Parathyroid adenoma (tissue), 2 donors: Measurements from ENCODE around the gene SLC25A41.
"Not testable (repeated sequence)": the region's sequence is repeated elsewhere in the genome, so short reads cannot be mapped to it uniquely, and the experiment has no call there.

ENCODE experiments used
- H2AFZ ChIP-seq: fragments of 300-600 bp; sonication (generic); one replicate; pipeline ENCODE4 v1.7.0; 2017; ENCODE audit warnings: antibody characterized with exemption, mild to moderate bottlenecking
- H3K27ac ChIP-seq: fragments of 300-600 bp; sonication (generic); one replicate; pipeline ENCODE4 v1.7.0; 2017
- H3K27me3 ChIP-seq: fragments of 300-600 bp; sonication (generic); one replicate; pipeline ENCODE4 v1.7.0; 2017; ENCODE audit warnings: low read length; ENCODE audit not compliant: control insufficient read depth, insufficient read depth
- H3K36me3 ChIP-seq: fragments of 300-600 bp; sonication (generic); one replicate; pipeline ENCODE4 v1.7.0; 2017; ENCODE audit warnings: low read length; ENCODE audit not compliant: control insufficient read depth, insufficient read depth
- H3K4me1 ChIP-seq: fragments of 300-600 bp; sonication (generic); one replicate; pipeline ENCODE4 v1.7.0; 2017; ENCODE audit warnings: control low read depth
- H3K4me2 ChIP-seq: fragments of 300-600 bp; sonication (generic); one replicate; pipeline ENCODE4 v1.7.0; 2017; ENCODE audit warnings: low read length
- H3K4me3 ChIP-seq: fragments of 300-600 bp; sonication (generic); one replicate; pipeline ENCODE4 v1.7.0; 2017; ENCODE audit warnings: low read depth, low read length
- H3K79me2 ChIP-seq: fragments of 300-600 bp; sonication (generic); one replicate; pipeline ENCODE4 v1.7.0; 2017; ENCODE audit warnings: control low read depth
- H3K9ac ChIP-seq: fragments of 300-600 bp; sonication (generic); one replicate; pipeline ENCODE4 v1.7.0; 2017; ENCODE audit warnings: mild to moderate bottlenecking
- H3K9me3 ChIP-seq: fragments of 300-600 bp; sonication (generic); one replicate; pipeline ENCODE4 v1.7.0; 2017; ENCODE audit warnings: low read length; ENCODE audit not compliant: control insufficient read depth
- CTCF ChIP-seq: fragments of 300-600 bp; sonication (generic); IDR thresholded peaks from one replicate; pipeline ENCODE4 v1.7.0; 2017; ENCODE audit warnings: antibody characterized with exemption, mild to moderate bottlenecking
- donor health status: primary hyperparathyroidism.

The SLC25A41 gene

GRCh38 chr19:6433165-6433564 is 398 bp downstream of the SLC25A41 start:
- no peaks in the 10 kb centered on the region for H3K4me1 ChIP-seq
- no peaks in the 10 kb centered on the region for H3K9me3 ChIP-seq
- H3K4me3 ChIP-seq: no peak overlapping the region
- no peak overlapping the region for H3K27ac ChIP-seq
- TF ChIP-seq CTCF: no peak
- no peaks in the 10 kb centered on the region for H3K27me3 ChIP-seq
- H3K79me2 ChIP-seq: no peaks in the 10 kb centered on the region
- H2AFZ ChIP-seq: no peak overlapping the region
- no peaks in the 10 kb centered on the region for H3K36me3 ChIP-seq
- no peak overlapping the region for H3K4me2 ChIP-seq
- no peak overlapping the region for H3K9ac ChIP-seq

- Histone ChIP-seq H3K4me1 (no peaks in the 10 kb centered on the region), H3K9ac (no peak overlapping the region), H3K36me3 (no peaks in the 10 kb centered on the region), H3K9me3 (no peaks in the 10 kb centered on the region), H2AFZ (no peak overlapping the region), H3K27ac (no peak overlapping the region), H3K79me2 (no peaks in the 10 kb centered on the region), H3K4me2 (no peak overlapping the region), H3K4me3 (no peak overlapping the region), H3K27me3 (no peaks in the 10 kb centered on the region)
- no peak for TF ChIP-seq CTCF
Observed at GRCh38 chr19:6431891-6432290, 1.7 kb downstream of the SLC25A41 start.

- Histone ChIP-seq H2AFZ (no peak overlapping the region), H3K4me2 (no peak overlapping the region), H3K79me2 (no peaks in the 10 kb centered on the region), H3K9ac (no peak overlapping the region), H3K9me3 (no peaks in the 10 kb centered on the region), H3K36me3 (no peaks in the 10 kb centered on the region), H3K4me3 (no peak overlapping the region), H3K27ac (no peak overlapping the region), H3K4me1 (no peaks in the 10 kb centered on the region), H3K27me3 (no peaks in the 10 kb centered on the region)
- no peak for TF ChIP-seq CTCF
Observed at GRCh38 chr19:6429419-6430221, 3.9 kb downstream of the SLC25A41 start.

GRCh38 chr19:6428692-6429418 is 4.7 kb downstream of the SLC25A41 start:
- not testable (repeated sequence) for H3K4me3 ChIP-seq, H3K4me1 ChIP-seq, H3K9ac ChIP-seq, H3K27ac ChIP-seq, H3K4me2 ChIP-seq, H3K36me3 ChIP-seq, H3K27me3 ChIP-seq, H3K79me2 ChIP-seq, H3K9me3 ChIP-seq, H2AFZ ChIP-seq

- H3K79me2 ChIP-seq: peaks cover 15% of the 10 kb centered on the region
- H3K9me3 ChIP-seq: no peaks in the 10 kb centered on the region
- H3K9ac ChIP-seq: no peak overlapping the region
- H3K4me3 ChIP-seq: no peak overlapping the region
- H2AFZ ChIP-seq: no peak overlapping the region
- TF ChIP-seq CTCF: no peak
- H3K4me2 ChIP-seq: no peak overlapping the region
- no peaks in the 10 kb centered on the region for H3K27me3 ChIP-seq
- no peak overlapping the region for H3K27ac ChIP-seq
- peaks cover 9% of the 10 kb centered on the region for H3K4me1 ChIP-seq
- no peaks in the 10 kb centered on the region for H3K36me3 ChIP-seq
Observed at GRCh38 chr19:6427131-6427530, 6.4 kb downstream of the SLC25A41 start.
